Measurements from ENCODE around the gene EXOC8. TPM values are rescaled to one million over a fixed set of nuclear protein-coding genes. Genes with fewer than 3 reads are reported as not detected.

The EXOC8 gene
- total and polyA plus RNA-seq, 9 of the 15 experiments (the other 6 are each of a cell fraction or from before 2014, with no cell fraction given): 2.1 to 13.6 (median 7.2) TPM

GRCh38 chr1:231335663-231336602, 1.7 kb downstream of the EXOC8 start:
- H3K9me3 ChIP-seq (replicated peaks; ENCODE audit: control insufficient read depth, insufficient read depth, low read depth, low read length): no peaks in the 10 kb centered on the region
- H3K36me3 ChIP-seq (ENCODE audit: control insufficient read depth, insufficient read depth, low read length): peaks cover 25% of the 10 kb centered on the region
- peaks cover 79% of the 10 kb centered on the region for H3K79me2 ChIP-seq (ENCODE audit: control insufficient read depth, insufficient read depth, low read length)
- H2AFZ ChIP-seq (ENCODE audit: low read depth, low read length): no peak overlapping the region
- ChIA-PET POLR2A (interaction anchor here (0.6 to 3.2 kb wide), 6 partner anchors 11 to 1066 kb away, joined by 3 to 17 read pairs (median 3); no protein-coding TSS in a partner anchor), CTCF (ENCODE audit: low intra/inter-chr PET ratio) (no interaction called here)
- H3K4me3 ChIP-seq: peak overlapping the region; percentile 77
- in situ Hi-C loops (cut with MboI): no loop called here
- intact Hi-C loops (cut with micrococcal nuclease): loop anchor here (2.0 to 10.0 kb wide), 2 partner anchors 95 to 351 kb away; partner anchors contain the start of gene GNPAT
- H3K9me1 ChIP-seq (ENCODE audit: control insufficient read depth, insufficient read depth, low read length): no peaks in the 10 kb centered on the region
- H4K20me1 ChIP-seq (replicated peaks; ENCODE audit: control insufficient read depth, insufficient read depth, low read length): peaks cover 15% of the 10 kb centered on the region
- 4% methylated on average over 21 of the region's 21 CpGs for WGBS (ENCODE audit: insufficient coverage, low coverage, missing lambda C conversion rate)
- H3K4me2 ChIP-seq (ENCODE audit: insufficient read depth, low read length): peak overlapping the region; percentile 96
- peak overlapping the region; percentile 87 to 98 for H3K9ac ChIP-seq (ENCODE audit: insufficient read depth in 1 of 2, low read depth in 2 of 2, low read length in 2 of 2)
- no peaks in the 10 kb centered on the region for H3K27me3 ChIP-seq (ENCODE audit: control insufficient read depth in 2 of 2, insufficient read depth in 2 of 2, low read length in 2 of 2)
- DNase-seq (ENCODE audit: extremely low read depth in 1 of 4, low spot score in 3 of 4) (peak in 2 of 4 experiments; percentile 21 to 46), ATAC-seq (peak; percentile 4), FAIRE-seq (peak; percentile 64)
- H3K4me1 ChIP-seq (replicated peaks in 1 of 2; ENCODE audit: control insufficient read depth in 2 of 2, insufficient read depth in 2 of 2, low read length in 2 of 2): peaks cover 21 to 32% of the 10 kb centered on the region in 2 experiments; a peak in 4 of 5 replicates
- H3K27ac ChIP-seq (ENCODE audit: extremely low read depth, low read depth, low read length): peak overlapping the region; percentile 91; the same call in 1 of the 3 replicates
- TSS peak; percentile 31 for BruUV-seq (replicated peaks)
- TF ChIP-seq UBTF (IDR thresholded peaks at IDR 0.05; ENCODE audit: borderline replicate concordance in 1 of 2, low read depth in 2 of 2, low read length in 2 of 2): 0 out of 4 replicates have a peak, but pooled peaks of 1 of the 2 experiments have one; percentile 35
- TF ChIP-seq MGA (IDR thresholded peaks at IDR 0.05): peak; percentile 63
- TF ChIP-seq CTBP1 (IDR thresholded peaks at IDR 0.05; ENCODE audit: borderline replicate concordance): peak; percentile 69
- peak; percentile 21; the same call in 1 of the 2 replicates for TF ChIP-seq EP400 (IDR thresholded peaks at IDR 0.05)
